ENCODE data around the gene MYBPC1.

The MYBPC1 gene

GRCh38 chr12:101697930-101698799, 103.4 kb downstream of the MYBPC1 start (continued):
- TF ChIP-seq ZSCAN18 (tag by site-specific recombination; IDR thresholded peaks at IDR 0.05) (no peak), ZXDB (tag by site-specific recombination; IDR thresholded peaks at IDR 0.05) (0 out of 2 replicates have a peak, but pooled peaks have one; percentile 7), ZNF747 (tag by site-specific recombination; IDR thresholded peaks at IDR 0.05) (no peak), ZBTB20 (tag by site-specific recombination; IDR thresholded peaks at IDR 0.05) (peak; percentile 86), YY2 (tag by site-specific recombination; IDR thresholded peaks at IDR 0.05) (no peak), ZNF677 (tag by site-specific recombination; IDR thresholded peaks at IDR 0.05) (no peak), ZBTB10 (tag by site-specific recombination; IDR thresholded peaks at IDR 0.05) (no peak), ZNF623 (tag by site-specific recombination; IDR thresholded peaks at IDR 0.05) (no peak), ZNF518A (tag by site-specific recombination; conservative IDR thresholded peaks at IDR 0.05; ENCODE audit: low read depth) (no peak), GLI2 (tag by site-specific recombination; IDR thresholded peaks at IDR 0.05; ENCODE audit: borderline replicate concordance, low read depth) (no peak), GLIS2 (tag by site-specific recombination; IDR thresholded peaks at IDR 0.05) (peak; percentile 30; the same call in 1 of the 2 replicates), MZF1 (tag by site-specific recombination; IDR thresholded peaks at IDR 0.05; ENCODE audit: borderline replicate concordance) (no peak), ZNF596 (tag by site-specific recombination; IDR thresholded peaks at IDR 0.05) (no peak), ZFP3 (tag by site-specific recombination; IDR thresholded peaks at IDR 0.05; ENCODE audit: low read depth) (no peak), ZNF121 (tag by site-specific recombination; IDR thresholded peaks at IDR 0.05) (no peak), ZNF221 (tag by site-specific recombination; IDR thresholded peaks at IDR 0.05; ENCODE audit: borderline replicate concordance) (no peak), ZNF211 (tag by site-specific recombination; IDR thresholded peaks at IDR 0.05; ENCODE audit: low read depth) (no peak), ZNF600 (tag by site-specific recombination; IDR thresholded peaks at IDR 0.05) (no peak), ZBTB21 (tag by site-specific recombination; IDR thresholded peaks at IDR 0.05) (no peak), ZNF488 (tag by site-specific recombination; IDR thresholded peaks at IDR 0.05) (no peak), ZNF423 (tag by site-specific recombination; IDR thresholded peaks at IDR 0.05) (no peak), ZNF776 (tag by site-specific recombination; IDR thresholded peaks at IDR 0.05; ENCODE audit: borderline replicate concordance) (no peak), ZNF175 (tag by site-specific recombination; IDR thresholded peaks at IDR 0.05) (no peak), TSHZ1 (tag by site-specific recombination; IDR thresholded peaks at IDR 0.05; ENCODE audit: borderline replicate concordance) (no peak), ZNF433 (tag by site-specific recombination; IDR thresholded peaks at IDR 0.05; ENCODE audit: low read depth) (no peak), KLF16 (tag by site-specific recombination; IDR thresholded peaks at IDR 0.05) (no peak; the same call in 1 of the 2 replicates)

All from HEK293 (cell line).